HG03045 (cell line): ENCODE results near the gene ZNF678.
"Not testable (repeated sequence)": the region's sequence is repeated elsewhere in the genome, so short reads cannot be mapped to it uniquely, and the experiment has no call there.

ENCODE experiments used
- ATAC-seq: cut with Tn5 transposase; IDR thresholded peaks from one replicate; pipeline ENCODE4 v1.9.1; 2021; ENCODE audit warnings: mild to moderate bottlenecking, moderate library complexity; ENCODE audit not compliant: unreplicated experiment

ZNF678 gene

DNA sequence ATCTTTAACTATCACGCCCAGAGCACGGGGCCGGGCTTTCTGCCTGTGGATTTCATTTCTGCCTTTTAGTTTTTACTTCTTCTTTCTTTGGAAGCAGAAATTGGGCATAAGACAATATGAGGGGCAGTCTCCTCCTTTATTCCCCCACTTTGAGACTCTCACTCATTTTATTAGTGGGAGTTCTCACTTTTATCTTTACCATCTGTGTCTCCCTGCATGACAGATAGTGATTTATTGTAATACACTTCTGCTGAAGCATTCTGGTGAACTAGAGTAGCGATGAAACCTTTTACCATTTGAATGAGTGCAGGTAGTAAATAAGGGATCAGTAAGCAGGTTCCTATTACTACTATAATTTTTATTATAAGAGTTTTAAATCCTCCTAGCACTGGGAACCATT is 26.4 kb downstream of the ZNF678 start:
- not testable (repeated sequence) for ATAC-seq

DNA sequence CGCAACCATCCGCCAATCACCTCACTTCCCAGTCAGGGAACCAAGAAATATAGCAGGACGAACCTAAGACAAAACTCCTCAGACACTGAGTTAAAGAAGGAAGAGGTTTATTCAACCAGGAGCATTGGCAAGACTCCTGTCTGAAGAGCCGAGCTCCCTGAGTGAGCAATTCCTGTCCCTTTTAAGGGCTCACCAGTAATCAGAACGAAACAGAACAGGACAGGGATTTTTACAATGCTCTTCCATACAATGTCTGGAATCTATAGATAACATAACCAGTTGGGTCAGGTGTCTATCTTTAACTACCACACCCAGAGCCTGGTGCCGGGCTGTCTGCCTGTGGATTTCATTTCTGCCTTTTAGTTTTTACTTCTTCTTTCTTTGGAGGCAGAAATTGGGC is 32.9 kb downstream of the ZNF678 start:
- ATAC-seq: not testable (repeated sequence)

DNA sequence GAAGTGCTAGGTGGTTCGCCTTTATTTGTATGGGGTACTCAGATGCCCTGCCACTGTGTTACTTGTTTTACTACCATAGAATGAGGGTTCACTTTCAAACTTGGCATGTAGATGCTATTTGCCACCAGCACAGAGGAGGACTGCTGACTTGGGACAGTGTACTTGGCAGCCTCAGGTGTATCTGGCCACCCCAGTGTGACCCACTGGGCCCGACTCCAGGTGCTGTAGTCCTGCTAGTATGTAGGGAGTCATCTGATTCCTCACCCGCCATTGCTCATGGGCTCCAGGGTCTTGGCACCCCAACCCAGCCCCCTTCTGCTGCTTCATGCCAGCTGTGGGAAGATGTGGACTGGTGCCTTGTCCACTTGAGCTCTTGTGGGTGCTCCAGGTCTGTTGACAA is 40.0 kb downstream of the ZNF678 start:
- ATAC-seq: no peak

DNA sequence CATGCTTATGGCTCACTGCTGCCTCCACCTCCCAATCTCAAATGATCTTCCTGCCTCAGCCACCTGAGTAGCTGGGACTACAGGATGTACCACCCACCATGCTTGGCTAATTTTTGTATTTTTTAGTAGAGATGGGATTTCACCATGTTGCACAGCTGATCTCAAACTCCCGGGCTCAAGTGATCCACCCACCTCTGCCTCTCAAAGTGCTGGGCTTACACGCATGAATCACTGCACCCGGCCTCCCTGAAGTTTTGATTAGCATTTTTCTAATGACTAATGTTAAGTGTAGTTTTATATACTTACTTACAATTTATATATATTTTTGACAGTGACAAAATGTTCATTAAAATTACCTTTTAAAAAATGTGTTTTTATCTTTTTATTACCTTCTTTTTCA is 41.1 kb downstream of the ZNF678 start:
- no peak for ATAC-seq

DNA sequence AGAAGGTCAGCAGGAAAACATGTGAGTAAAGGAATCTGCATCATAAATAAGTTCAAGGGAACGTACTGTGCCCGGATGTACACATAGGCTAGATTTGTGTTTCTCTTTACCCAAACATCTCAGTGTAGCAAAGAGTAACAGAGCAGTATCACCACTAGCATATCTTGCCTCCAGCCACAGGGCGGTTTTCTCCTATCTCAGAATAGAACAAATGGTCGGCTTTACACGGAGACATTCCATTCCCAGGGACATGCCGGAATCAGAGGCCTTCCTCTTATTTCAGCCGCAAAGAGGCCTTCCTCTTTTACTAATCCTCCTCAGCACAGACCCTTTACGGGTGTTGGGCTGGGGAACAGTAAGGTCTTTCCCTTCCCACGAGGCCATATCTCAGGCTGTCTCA is 42.9 kb downstream of the ZNF678 start:
- not testable (repeated sequence) for ATAC-seq

DNA sequence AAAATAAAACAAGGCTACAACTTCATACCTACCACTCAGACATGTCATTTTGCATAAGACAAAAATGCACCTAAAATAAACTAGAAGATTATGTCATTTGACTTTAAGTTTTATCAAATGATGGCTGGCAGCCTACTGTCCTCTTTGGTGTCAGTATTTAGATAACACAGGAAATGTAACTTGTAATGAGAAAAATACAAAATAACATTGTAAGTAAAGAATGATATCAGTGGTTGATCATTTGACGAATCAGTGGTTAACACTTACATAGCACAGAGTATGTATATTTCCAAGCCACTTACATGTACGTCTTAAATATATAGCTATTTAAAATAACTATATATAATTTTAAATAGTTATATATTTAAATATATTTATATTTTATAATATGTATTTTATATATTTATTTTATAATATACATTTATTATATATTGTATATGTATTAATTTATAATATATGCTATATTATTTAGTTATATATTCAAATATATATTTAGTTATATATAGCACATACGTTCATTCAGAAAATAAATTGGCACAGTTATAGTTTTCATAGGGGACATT is 44.1 kb downstream of the ZNF678 start:
- ATAC-seq: no peak

DNA sequence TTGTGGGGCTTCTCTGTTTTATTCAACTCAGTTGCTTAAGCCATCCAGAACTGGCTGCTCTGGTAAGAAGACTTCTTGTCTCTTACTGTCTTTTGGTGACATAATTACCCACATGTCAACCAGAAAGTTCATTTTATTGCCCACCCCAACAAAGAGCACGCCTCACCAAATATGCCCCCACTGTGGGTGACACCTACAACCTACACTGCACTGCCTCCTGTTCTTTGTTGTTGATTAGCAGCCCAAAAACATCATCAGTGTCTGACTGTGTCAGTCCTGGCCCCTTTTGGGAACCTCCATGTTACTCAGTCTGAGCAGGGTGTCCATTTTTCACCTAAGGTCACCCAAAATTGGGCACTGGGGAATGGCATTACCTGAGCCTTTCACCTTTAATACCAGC is 49.3 kb downstream of the ZNF678 start:
- no peak for ATAC-seq

DNA sequence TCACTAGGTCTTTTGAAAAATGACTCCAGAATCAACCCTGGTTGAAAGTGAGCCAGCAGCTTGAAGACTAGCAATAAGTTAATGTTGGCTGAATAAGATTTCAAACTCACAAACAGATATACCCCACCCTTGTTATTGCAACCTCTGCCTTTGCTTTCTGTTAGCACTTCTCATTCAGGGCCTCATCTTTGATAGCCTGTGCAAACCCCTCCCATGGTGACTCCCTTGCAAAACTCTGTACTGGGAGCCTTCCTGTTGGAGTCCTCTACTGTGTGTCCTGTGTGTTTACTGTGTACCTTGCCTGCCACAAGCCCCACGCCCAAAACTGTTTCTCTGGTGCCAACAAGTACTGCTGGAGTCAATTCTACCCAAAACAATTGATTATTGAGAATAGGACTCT is 50.2 kb downstream of the ZNF678 start:
- no peak for ATAC-seq

DNA sequence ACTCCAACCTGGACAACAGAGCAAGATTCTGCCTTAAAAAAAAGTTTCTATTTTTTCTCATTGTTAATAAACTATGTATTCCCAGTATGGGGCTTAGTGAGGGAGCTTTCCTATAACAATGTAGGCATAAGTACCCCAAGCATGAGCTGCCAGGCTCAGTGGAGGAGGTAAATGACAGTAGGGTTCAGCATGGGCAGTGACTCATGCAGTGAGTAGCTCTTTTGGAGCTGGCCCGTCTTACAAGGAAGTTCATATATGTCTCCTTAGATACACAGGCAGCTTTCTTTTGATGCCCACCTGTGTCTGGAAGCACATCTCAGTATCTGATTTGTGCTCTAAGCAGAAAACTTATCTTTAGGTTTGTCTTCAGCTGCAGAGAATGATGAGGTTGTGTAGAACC is 57.9 kb downstream of the ZNF678 start:
- no peak for ATAC-seq

DNA sequence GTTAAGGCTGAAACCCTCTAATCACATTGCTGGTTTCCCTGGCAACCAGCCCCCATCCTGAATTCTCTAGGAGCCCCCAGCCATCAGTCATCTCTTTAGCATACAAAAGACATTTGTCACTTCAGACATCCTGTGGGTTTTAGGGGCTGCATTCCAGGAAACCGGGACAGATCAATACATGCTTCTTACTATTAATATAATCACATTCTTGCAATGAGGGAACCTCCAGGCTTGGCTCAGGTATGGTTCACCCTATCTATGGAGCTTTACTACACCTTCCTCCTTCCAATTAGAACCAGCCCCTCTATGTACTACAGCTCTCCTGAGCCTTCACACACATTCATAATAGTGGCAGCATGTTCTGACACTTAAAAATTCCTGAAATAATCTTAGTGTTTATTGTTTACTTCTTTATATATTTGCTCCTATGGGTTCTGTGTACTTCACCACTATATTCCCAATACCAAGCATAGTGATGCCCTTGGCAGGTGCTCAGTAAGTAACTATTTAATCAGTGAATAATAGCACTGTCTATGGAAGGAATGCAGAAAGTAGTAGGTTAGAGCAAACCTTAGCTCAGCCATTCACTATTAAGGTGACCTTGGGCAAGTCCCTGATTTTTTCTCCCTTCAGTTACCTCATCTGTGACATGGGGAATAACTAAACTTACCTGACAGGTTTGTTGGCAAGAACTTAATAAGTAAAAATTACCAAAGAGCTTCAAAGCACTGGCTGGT is 59.6 kb downstream of the ZNF678 start:
- ATAC-seq: no peak

DNA sequence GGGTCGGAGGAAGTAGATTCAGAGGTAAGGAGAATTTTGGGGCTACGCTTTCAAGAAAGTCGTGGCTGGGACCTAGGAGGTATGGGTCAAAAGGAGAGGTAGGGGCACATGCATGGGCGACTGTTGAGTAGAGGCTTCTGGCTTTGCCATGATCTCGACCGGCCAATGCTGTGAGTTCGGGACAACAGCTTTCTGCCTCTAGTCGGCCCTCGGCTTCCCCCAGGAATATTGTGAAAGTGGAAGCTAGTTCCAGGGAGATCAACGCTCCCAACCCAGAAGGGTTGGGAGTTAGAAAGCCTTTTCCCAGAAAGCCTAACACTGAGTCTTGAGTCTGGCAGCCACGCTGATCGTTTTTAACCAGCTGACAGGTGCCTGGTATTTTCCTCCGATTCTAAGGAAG is 69.0 kb downstream of the ZNF678 start:
- ATAC-seq: no peak

DNA sequence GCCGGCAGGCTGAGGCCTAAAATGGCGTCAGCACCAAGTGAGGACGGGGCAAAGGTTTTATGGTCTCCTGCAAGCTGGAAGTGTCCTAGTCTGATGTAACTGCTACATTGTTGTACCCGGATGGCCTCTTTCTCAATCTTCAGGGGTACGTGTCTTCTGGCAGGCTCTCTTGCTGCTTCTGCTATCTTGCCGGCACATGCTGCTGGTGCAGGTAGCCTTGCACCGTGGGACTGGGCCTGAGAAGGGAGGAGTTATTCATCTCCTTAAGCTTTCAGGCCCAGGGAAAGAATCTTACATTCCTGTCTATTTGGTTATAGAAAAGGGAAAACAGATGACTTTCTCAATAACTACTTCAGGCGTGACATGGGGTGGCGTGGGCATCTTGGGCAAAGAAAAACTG is 72.2 kb downstream of the ZNF678 start:
- no peak for ATAC-seq

DNA sequence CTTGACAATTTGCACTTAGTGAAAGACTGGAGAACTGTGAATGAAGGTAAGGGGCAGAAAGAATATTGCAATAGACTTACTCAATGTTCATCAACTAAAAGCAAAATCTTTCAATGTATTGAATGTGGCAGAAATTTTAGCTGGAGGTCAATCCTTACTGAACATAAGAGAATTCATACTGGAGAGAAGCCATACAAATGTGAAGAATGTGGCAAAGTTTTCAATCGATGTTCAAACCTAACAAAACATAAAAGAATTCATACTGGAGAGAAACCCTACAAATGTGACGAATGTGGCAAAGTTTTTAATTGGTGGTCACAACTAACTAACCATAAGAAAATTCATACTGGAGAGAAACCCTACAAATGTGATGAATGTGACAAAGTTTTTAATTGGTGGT is 91.1 kb downstream of the ZNF678 start:
- ATAC-seq: no peak

DNA sequence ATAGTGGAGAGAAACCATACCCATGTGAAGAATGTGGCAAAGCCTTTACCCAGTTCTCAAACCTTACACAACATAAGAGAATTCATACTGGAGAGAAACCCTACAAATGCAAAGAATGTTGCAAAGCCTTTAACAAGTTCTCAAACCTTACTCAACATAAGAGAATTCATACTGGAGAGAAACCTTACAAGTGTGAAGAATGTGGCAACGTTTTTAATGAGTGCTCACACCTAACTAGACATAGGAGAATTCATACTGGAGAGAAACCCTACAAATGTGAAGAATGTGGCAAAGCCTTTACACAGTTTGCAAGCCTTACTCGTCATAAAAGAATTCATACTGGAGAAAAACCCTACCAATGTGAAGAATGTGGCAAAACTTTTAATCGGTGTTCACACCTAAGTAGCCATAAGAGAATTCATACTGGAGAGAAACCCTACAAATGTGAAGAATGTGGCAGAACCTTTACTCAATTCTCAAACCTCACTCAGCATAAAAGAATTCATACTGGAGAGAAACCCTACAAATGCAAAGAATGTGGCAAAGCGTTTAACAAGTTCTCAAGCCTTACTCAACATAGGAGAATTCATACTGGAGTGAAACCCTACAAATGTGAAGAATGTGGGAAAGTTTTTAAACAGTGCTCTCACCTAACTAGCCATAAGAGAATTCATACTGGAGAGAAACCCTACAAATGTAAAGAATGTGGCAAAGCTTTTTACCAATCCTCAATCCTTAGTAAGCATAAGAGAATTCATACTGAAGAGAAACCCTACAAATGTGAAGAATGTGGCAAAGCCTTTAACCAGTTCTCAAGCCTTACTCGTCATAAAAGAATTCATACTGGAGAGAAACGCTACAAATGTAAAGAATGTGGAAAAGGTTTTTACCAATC is 91.7 kb downstream of the ZNF678 start:
- no peak for ATAC-seq

DNA sequence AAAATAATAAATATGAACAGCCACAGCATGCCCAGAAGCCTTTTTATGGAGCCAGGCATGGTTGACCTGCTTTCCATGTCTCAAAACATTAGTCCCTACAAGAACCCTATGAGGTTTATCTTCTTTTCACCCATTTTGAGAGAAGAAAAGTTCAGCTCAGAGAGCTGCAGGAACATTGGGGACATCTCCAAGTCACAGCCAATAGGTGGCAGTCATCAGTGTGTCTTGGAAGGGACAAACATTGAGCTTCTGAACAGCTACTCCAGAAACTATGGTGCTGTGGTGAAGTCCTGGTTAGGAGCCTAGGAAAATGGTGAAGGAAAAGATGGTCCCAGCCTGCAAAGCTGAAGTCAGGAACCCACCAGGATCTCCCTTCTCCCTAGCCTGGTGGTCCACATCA is 98.1 kb downstream of the ZNF678 start:
- ATAC-seq: no peak

DNA sequence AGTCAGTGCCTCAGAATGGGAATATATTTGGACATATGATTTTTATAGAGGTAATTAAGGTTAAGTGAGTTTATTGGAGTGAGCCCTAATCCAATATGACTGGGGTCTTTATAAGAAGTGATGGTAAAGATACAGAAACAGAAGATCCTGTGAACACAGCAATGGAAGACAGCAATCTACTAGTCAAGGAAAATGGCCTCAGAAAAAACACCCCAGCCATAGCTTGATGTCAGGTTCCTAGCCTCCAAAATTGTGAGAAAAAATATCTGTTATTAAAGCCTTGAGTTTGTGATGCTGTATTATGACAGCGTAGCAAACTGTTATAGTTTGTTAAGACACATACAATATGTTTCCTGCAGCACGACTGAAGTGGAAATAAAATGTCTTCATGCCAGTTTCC is 99.6 kb downstream of the ZNF678 start:
- ATAC-seq: no peak

DNA sequence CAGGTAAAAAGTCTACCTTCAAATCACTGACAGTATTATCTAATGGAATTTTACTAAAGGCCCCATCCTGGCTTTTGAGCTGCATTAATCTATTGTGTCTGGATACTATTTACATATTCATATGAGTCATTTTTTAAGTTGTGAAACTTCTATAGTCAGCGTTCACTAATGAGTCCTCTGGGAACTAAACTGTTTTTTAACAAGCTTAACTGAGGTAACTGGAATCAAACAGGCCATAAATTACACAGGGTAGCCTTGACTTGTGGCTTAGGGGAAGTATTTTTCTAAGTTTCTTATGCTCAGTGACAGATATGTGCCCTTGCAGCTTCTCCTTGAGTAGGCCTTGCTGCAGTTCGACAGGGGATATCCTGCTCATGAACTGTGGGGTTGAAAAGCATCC is 102.9 kb downstream of the ZNF678 start:
- ATAC-seq: no peak

DNA sequence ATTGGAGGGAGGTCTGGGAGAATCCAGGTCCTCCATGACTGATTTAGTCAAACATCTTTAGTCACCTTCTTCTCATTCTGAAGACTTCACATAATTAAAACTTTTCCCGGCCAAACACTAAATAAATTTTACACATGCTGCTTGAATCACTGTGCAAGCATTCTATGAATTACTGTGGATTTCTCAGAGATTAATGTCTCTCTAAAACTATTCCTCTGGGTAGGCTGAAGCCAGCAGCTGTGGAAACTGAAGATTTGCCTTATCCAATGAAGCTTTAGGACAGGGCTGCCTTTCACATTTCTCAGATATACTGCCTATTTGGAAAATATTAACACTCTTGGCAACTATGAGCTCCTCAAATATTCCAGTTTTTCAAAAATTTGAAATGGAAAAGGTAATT is 110.1 kb downstream of the ZNF678 start:
- ATAC-seq: no peak

DNA sequence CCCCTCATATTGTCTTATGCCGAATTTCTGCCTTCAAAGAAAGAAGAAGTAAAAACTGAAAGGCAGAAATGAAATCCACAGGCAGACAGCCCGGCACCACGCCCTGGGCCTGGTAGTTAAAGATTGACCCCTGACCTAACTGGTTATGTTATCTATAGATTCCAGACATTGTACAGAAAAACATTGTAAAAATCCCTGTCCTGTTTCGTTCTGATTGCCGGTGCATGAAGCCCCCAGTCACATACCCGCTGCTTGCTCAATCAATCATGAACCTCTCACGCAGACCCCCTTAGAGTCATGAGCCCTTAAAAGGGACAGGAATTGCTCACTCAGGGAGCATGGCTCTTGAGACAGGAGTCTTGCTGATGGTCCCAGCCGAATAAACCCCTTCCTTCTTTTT is 122.5 kb downstream of the ZNF678 start:
- ATAC-seq: no peak

DNA sequence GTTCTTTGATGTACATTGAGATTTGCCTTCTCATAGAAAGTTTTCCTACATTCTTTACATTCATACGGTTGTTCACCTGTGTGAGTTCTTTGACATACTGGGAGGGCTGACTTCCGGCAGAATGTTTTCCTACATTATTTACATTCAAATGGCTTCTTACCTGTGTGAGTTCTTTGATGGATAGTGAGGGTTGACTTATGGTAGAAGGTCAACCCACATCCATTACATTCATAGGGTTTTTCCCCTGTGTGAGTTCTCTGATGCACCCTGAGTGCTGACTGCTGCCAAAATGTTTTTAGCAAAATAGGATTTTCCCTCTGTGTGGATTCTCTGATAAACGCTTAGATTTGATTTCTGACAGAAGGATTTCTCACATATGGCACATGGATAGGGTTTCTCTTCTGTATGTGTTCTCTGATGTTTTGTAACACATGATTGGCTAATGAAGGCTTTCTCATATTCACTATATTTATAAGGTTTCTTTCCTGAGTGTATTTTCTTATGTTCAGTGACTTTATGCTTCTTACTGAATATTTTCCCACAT is 134.0 kb downstream of the ZNF678 start:
- no peak for ATAC-seq

DNA sequence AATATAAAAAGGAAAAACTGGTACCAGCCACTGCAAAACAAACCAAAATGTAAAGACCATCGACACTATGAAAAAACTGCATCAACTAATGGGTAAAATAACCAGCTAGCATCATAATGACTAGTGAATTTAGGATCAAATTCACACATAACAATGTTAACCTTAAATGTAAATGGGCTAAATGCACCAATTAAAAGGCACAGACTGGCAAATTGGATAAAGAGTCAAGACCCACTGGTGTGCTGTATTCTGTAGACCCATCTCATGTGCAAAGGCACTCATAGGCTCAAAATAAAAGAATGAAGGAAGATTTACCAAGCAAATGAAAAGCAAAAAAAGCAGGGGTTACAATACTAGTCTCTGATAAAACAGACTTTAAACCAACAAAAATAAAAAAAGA is 138.3 kb downstream of the ZNF678 start:
- ATAC-seq: not testable (repeated sequence)

DNA sequence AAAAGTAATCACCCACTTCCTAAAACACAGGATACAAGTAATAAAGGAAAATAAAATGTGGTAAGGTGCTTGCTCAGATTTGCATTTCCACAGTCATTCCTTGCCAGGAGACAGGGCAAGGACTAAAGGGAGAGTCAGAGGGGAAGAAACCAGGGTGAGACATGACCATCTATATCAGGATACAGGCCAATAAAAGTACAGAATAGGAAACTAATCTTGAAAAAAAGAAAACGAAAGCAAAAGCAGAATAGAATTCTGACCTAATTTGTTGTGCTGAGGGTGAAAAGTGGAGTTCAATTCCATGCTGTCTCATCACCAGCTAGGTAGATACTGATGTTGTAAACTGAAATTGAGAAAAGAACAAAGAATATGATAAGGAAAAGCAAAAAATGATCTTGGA is 144.5 kb downstream of the ZNF678 start:
- ATAC-seq: no peak
